T-helper 1 cell treated with Interleukin-12 subunit alpha and Interleukin-12 subunit beta and Interleukin-4 antibody, amounts not matched to agents 30 ng/mL and 1 ng/mL, for 36 hours (primary cell): ENCODE results near the gene NKX1-2. TPM values are rescaled to one million over a fixed set of nuclear protein-coding genes. Genes with fewer than 3 reads are reported as not detected.

ENCODE experiments used
- intact Hi-C: fragments of 100-400 bp; cut with micrococcal nuclease; formaldehyde crosslinking; loops from one replicate; pipeline ENCODE4 v1.15.1; 2024
- total RNA-seq: library from RNA; stranded (reverse); gene quantifications from 2 replicates; pipeline ENCODE4 v1.2.3, GENCODE V29; 2022

NKX1-2 gene
- total RNA-seq, 1 donor from 2014 or later = not detected

DNA sequence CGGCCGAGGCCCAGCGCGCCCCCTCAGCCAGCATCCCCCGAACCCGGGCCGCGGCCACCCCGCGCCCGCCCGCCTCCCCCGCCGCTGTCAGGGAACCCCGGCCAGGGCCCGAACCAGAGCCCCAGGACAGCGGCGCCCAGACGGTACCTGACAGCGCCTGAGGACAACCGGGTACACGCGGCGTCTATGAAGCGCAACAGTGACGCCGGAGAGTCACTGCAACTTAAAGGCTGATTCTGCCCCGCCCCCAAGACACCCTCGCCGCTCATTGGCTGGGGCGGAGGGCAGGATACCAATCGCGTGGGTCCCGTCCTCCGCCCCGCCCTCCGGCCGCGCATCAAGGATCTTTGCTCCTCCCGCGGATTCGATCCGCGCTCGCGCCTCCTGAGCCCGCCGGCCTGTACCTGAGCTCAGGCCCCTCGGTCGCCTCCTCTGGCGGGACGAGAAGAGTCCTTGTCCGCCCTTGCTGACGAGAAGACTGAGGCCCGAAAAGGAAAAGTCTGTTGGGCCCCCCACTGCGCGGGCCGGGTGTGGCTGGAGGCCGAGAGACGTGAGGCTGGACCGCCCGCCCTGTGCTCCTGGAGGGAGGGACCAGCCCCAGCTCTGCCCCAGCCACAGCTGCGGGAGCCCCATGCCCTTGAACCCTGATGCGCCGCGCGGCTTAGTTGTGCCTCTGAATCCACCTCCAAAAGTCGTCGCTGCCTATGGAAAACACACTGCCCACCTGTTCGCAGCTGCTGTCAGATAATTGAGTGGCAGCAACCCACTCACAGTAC lies 30.9 kb downstream of the NKX1-2 start, which contains the start of gene OAT:
Gene OAT (minus strand): TSS at position 198 of the 776 bp plus-strand sequence. CDS start 6,752 bp downstream, outside the sequence.
- intact Hi-C loops = loop anchor here (1.0 to 2.0 kb wide), 11 partner anchors 16 to 1540 kb away; partner anchors contain the start of genes BCCIP, BUB3, EDRF1 and FAM24B

DNA sequence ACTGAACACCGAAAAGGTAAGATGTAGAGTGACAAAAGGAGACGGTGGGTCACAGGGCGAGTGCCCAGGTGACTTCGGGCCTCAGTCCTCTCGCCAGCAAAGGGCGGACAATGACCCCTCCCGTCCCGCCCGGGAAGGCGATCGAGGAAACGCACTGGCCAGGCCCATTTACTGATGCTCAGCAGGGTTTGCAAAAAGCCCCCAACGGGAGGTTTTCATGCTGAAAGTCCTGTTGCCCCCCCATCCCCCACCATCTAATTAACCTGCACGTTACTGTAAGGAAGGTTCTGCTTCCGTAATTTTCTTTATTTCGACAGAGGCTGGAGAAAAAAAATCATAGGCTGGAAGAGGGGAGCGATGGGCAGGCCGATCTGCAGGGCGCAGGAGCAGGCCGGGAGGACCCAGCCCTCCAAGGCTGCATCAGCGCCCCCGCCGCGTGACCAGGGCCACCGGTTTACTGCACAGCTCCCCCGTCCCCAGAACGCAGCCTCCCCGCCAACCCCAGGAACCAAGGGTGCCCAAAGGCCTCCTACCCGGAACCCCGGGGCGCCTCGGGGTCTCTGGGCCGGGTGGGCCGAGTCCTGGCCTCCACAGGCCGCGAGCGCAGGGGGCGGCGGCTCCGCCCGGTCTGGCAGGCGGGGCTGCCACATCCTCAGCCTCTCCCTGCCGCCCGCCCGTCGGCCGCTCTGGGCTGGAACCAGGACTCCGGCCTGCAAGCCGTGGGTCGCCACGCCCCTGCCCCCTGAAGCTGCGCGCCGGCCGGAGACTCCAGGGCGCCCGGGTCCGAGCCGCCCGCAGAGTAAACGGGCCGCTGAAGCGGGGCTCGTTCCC lies 31.7 kb downstream of the NKX1-2 start:
- intact Hi-C loops = loop anchor here (1.0 to 2.0 kb wide), 10 partner anchors 15 to 1539 kb away; partner anchors contain the start of genes BCCIP, BUB3, EDRF1 and FAM24B

DNA sequence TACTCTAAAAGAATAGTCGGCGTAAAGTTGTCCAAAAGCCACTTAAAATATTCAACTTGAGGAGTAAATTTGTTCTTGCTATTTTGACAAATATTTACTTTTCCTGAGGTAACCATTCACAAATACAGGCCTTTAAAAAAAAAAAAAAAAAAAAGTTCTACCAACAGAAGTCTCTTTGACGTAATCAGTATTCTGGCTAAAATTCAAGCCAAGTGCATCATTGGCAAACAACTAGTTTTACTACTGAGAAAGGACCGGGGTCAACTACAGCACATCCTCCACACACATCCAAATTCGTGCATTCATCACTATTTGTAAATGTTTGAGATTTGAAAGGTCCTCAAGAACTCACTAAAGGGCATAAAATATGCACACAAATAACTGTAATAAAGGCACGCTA lies 33.1 kb downstream of the NKX1-2 start:
- intact Hi-C loops = no loop called here

DNA sequence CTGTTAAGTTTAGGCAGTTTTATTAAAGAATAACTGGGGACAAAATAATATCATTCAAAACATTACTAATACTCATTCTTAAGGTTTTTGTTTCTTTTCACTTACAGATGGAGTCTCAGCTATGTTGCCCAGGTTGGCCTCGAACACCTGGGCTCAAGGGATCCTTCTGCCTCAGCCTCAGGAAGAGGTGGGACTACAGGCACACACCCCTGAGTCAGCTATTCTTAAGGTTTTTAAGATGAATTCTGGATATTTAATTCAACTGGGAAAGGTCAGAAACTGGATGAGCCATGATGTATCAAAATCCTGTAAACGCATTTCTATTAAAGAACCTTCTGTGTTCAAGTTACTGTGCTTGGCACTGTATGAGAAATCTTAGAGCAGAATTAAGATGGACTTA lies 34.6 kb downstream of the NKX1-2 start:
- intact Hi-C loops = no loop called here

DNA sequence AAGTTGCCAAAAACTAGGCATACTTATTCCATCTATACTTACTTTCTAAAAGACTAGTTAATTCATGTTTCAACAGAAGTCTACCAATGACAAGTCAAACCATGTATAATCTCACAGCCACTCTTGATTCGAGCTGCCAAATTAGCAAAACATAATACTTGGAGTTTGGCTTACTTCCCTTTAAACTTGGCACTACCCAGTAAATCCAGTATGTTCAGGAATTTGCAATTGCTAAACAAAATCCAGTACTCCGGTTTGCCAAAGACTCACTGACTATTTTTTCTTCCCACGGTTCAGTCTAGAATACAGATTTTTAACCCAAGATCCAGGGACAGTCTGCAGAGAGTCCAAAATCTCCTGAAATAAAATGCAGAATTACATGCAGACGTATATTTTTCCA lies 35.8 kb downstream of the NKX1-2 start:
- intact Hi-C loops = no loop called here

DNA sequence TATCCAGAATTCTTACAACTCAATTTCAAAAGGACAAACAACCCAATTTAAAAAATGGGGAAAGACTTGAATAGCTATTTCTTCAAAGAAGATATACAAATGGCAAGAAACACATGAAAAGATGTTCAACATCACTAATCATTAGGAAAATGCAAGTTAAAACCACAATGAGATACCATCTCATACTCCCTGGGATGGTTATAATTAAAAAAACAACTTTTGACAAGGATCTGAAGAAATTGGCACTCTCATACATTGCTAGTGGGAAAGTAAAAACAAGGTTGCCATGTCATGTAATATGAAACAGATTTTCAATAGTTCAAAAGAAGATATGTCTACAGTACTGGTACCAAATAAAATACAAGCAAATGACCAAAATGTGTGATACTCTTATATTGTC lies 40.1 kb downstream of the NKX1-2 start:
- intact Hi-C loops = no loop called here

DNA sequence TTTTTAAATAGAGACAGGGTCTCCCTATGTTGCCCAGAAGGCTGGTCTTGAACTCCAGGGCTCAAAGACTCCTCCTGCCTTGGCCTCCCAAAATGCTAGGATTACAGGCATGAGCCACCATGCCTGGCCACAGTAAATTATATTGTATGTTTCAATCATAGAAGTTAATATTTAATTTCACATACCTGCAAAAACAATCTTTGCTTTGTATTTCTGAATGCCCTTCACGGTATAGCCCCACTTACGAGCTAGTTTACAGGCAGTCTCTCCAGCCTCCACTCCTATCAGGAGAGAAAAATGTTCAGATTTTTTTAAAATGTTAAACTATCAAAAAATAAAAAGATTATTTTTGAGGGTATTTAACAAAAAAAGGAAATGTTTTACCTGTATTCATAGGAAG lies 41.5 kb downstream of the NKX1-2 start:
- intact Hi-C loops = no loop called here

DNA sequence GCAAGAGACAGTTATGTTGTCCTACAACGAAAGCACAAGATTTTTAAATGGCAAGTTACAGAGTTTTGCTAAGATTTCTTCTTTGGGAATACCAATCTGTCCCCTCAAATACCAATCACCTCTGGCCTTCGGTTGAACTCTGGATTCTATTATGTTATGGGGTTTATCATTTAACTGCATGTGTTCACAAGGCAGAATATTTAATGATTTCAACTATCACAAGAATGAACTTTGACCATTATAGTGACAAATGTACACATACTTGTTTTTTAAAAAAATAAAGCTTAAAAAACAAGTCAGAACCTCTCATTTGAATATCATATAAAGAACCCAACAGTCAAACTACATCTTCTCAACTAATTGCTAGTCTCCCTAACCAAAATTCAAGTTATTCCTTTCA lies 42.4 kb downstream of the NKX1-2 start:
- intact Hi-C loops = no loop called here

DNA sequence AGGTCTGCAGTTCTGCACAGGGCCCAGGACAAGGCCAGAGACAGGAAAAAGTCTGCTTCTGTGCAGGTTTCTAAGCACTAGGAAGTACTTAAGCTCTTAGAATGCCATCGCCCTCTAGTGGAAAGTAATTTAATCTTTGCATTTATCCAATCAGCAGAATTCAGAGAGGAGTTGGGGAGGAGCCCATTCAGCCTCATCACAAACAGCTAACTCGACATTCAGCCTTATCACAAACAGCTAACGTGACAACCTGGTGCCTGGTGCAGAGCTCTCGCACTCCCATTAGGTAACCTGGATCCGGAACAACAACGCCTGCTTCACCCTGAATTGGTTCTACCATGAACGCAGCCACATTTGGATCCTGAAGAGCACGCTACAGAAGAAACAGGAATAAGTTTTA lies 46.3 kb downstream of the NKX1-2 start:
- intact Hi-C loops = loop anchor here (1.0 to 5.0 kb wide), 7 partner anchors 14 to 821 kb away; partner anchors contain the start of gene OAT

DNA sequence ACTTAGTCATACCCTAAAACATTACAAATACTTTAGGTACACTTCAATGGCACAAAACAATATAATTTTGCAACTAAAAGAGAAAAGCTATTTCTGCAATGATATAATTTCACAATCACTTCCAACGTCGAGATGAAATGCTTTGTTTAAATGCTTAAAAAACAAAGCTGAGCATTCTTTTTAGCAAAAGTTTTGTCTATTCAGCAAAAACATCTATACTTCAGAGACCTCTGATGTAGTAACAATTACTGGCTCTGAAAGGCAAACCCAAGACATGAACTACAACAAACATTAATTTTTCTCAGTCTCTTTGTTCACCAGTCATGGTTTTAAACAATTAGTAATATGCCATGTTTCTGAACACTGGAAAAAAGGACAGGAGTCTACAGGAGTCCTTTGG lies 47.6 kb downstream of the NKX1-2 start:
- intact Hi-C loops = loop anchor here (5.0 kb wide), 3 partner anchors 170 to 820 kb away; no protein-coding TSS in a partner anchor

DNA sequence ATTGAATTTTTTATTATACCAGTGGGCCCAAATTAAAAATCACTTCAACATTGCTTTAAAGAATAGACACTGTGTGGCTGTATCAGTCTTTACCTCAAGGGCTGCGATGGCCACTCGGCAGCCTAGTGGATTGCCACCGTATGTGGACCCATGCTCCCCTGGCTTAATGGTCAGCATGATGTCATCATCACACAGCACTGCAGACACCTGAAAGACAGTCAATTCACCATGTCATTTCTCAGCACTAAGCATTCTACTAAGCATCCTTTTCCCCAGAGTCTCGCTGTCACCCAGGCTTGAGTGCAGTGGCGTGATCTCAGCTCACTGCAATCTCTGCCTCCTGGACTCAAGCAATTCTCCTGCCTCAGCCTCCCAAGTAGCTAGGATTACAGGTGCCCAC lies 48.2 kb downstream of the NKX1-2 start:
- intact Hi-C loops = loop anchor here (5.0 kb wide), 3 partner anchors 169 to 819 kb away; no protein-coding TSS in a partner anchor

Other genes starting within 250 kb of the NKX1-2 start
- 24.5 and 29.1 TPM in 2 replicates for gene OAT, start 31.1 kb downstream of the NKX1-2 start, total RNA-seq
- 12.8 and 16.8 TPM in 2 replicates for gene LHPP, start 11.8 kb upstream of the NKX1-2 start, total RNA-seq